ENCODE results near the gene ZNF335.
A peak's percentile ranks its signal among the peaks of the same experiment; 100 is the strongest.
"Not testable (repeated sequence)": the region's sequence is repeated elsewhere in the genome, so short reads cannot be mapped to it uniquely, and the experiment has no call there.

ZNF335 gene

GRCh38 chr20:45934586-45935415 lies 37.2 kb downstream of the ZNF335 start, which contains the start of gene PCIF1:
PCIF1 (plus strand) TSS chr20:45934683; CDS start chr20:45939000, 4,317 bp downstream.
- peak; percentile 97 for DNase-seq (ENCODE audit: low read depth in 2 of 2)

GRCh38 chr20:45934046-45934585 lies 37.9 kb downstream of the ZNF335 start:
- DNase-seq (ENCODE audit: low read depth in 2 of 2) = peak; percentile 23 to 25

GRCh38 chr20:45933266-45934045 lies 38.5 kb downstream of the ZNF335 start:
- DNase-seq (ENCODE audit: low read depth in 2 of 2) = peak; percentile 14 to 21

GRCh38 chr20:45931680-45932079 lies 40.3 kb downstream of the ZNF335 start:
- not testable (repeated sequence) for DNase-seq (ENCODE audit: low read depth in 2 of 2)

GRCh38 chr20:45927071-45927878 lies 44.7 kb downstream of the ZNF335 start:
- no peak for DNase-seq (ENCODE audit: low read depth in 2 of 2)

- no peak for DNase-seq (ENCODE audit: low read depth in 2 of 2)
Measured at GRCh38 chr20:45926731-45927070, 45.3 kb downstream of the ZNF335 start.

- DNase-seq (ENCODE audit: low read depth in 2 of 2) = no peak
Measured at GRCh38 chr20:45925821-45926506, 46.0 kb downstream of the ZNF335 start.

GRCh38 chr20:45924391-45925261 lies 47.4 kb downstream of the ZNF335 start:
- no peak for DNase-seq (ENCODE audit: low read depth in 2 of 2)

GRCh38 chr20:45921337-45922189 lies 50.4 kb downstream of the ZNF335 start:
- DNase-seq (ENCODE audit: low read depth in 2 of 2) = no peak

GRCh38 chr20:45920462-45921336 lies 51.3 kb downstream of the ZNF335 start:
- DNase-seq (ENCODE audit: low read depth in 2 of 2) = no peak

GRCh38 chr20:45919542-45920399 lies 52.2 kb downstream of the ZNF335 start:
- no peak for DNase-seq (ENCODE audit: low read depth in 2 of 2)

- no peak for DNase-seq (ENCODE audit: low read depth in 2 of 2)
Measured at GRCh38 chr20:45918779-45919537, 53.0 kb downstream of the ZNF335 start.

GRCh38 chr20:45918182-45918737 lies 53.7 kb downstream of the ZNF335 start:
- DNase-seq (ENCODE audit: low read depth in 2 of 2) = no peak

GRCh38 chr20:45917790-45918141 lies 54.2 kb downstream of the ZNF335 start:
- no peak for DNase-seq (ENCODE audit: low read depth in 2 of 2)

- DNase-seq (ENCODE audit: low read depth in 2 of 2) = no peak
Measured at GRCh38 chr20:45913116-45913515, 58.9 kb downstream of the ZNF335 start.

- DNase-seq (ENCODE audit: low read depth in 2 of 2) = no peak
Measured at GRCh38 chr20:45912344-45912682, 59.7 kb downstream of the ZNF335 start.

All from stimulated activated CD8-positive, alpha-beta memory T cell treated with anti-CD3 and anti-CD28 coated beads, Interleukin-15, amount 100 ng/mL, for 4 hours (primary cell).